Hematopoietic multipotent progenitor cell treated with erythropoietin and hydrocortisone succinate and interleukin-3 and kit ligand, for 17 days (in vitro differentiated cells): ENCODE measurements around the gene PRSS1.

ENCODE experiments used
- DNase-seq: peaks from one replicate; pipeline ENCODE4 v3.0.0-alpha.2; 2015; ENCODE audit warnings: low spot score

The PRSS1 gene

GRCh38 chr7:142795339-142795863, 46.1 kb downstream of the PRSS1 start:
- DNase-seq = no peak

DNA sequence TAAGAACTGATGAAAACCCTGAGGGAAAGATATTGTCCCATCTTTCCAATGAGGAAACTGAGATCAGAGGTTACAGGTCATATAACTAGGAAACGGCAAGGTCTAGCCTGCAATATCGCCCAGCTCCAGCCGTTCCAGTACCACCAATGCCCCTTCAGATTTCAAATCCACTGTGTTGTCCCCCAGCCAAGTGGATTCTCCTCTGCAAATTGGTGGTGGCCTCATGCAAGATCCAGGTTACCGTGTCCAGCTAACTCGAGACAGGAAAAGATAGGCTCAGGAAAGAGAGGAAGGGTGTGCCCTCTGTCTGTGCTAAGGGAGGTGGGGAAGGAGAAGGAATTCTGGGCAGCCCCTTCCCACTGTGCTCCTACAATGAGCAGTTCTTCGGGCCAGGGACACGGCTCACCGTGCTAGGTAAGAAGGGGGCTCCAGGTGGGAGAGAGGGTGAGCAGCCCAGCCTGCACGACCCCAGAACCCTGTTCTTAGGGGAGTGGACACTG, 46.8 kb downstream of the PRSS1 start:
- no peak for DNase-seq

GRCh38 chr7:142796501-142797390, 47.5 kb downstream of the PRSS1 start:
- no peak for DNase-seq

GRCh38 chr7:142797391-142798377, 48.4 kb downstream of the PRSS1 start:
- DNase-seq = no peak

- no peak for DNase-seq
Measured at GRCh38 chr7:142798451-142799436, 49.5 kb downstream of the PRSS1 start.

- DNase-seq = no peak
Measured at GRCh38 chr7:142799437-142799835, 50.2 kb downstream of the PRSS1 start.

- DNase-seq = no peak
Measured at GRCh38 chr7:142800088-142800487, 50.8 kb downstream of the PRSS1 start.

- DNase-seq = no peak
Measured at GRCh38 chr7:142800699-142801260, 51.5 kb downstream of the PRSS1 start.

GRCh38 chr7:142801601-142802295, 52.5 kb downstream of the PRSS1 start:
- no peak for DNase-seq

DNA sequence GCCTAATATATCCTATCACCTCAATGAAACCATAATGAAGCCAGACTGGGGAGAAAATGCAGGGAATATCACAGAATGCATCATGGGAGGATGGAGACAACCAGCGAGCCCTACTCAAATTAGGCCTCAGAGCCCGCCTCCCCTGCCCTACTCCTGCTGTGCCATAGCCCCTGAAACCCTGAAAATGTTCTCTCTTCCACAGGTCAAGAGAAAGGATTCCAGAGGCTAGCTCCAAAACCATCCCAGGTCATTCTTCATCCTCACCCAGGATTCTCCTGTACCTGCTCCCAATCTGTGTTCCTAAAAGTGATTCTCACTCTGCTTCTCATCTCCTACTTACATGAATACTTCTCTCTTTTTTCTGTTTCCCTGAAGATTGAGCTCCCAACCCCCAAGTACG, 53.0 kb downstream of the PRSS1 start:
- no peak for DNase-seq
